ENCODE data around the gene NKD1.

NKD1 gene

GRCh38 chr16:50601341-50601740 lies 53.1 kb downstream of the NKD1 start:
- no peak for DNase-seq

- DNase-seq = no peak
These were observed 53.9 kb downstream of the NKD1 start for GRCh38 chr16:50602126-50602525.

GRCh38 chr16:50602531-50603205 lies 54.5 kb downstream of the NKD1 start:
- no peak for DNase-seq

- DNase-seq = no peak
These were observed 55.2 kb downstream of the NKD1 start for GRCh38 chr16:50603206-50604064.

GRCh38 chr16:50604065-50604418 lies 55.8 kb downstream of the NKD1 start:
- DNase-seq = no peak

GRCh38 chr16:50604610-50605009 lies 56.4 kb downstream of the NKD1 start:
- no peak for DNase-seq

GRCh38 chr16:50605733-50606430 lies 57.7 kb downstream of the NKD1 start:
- DNase-seq = no peak

GRCh38 chr16:50606431-50607050 lies 58.3 kb downstream of the NKD1 start:
- no peak for DNase-seq

- DNase-seq = no peak
These were observed 58.8 kb downstream of the NKD1 start for GRCh38 chr16:50607051-50607431.

- DNase-seq = no peak
These were observed 59.3 kb downstream of the NKD1 start for GRCh38 chr16:50607447-50607846.

- DNase-seq = no peak
These were observed 59.9 kb downstream of the NKD1 start for GRCh38 chr16:50607970-50608557.

- DNase-seq = no peak
These were observed 60.9 kb downstream of the NKD1 start for GRCh38 chr16:50609049-50609448.

GRCh38 chr16:50609471-50609870 lies 61.3 kb downstream of the NKD1 start:
- DNase-seq = no peak

- no peak for DNase-seq
These were observed 62.4 kb downstream of the NKD1 start for GRCh38 chr16:50610331-50611262.

GRCh38 chr16:50611332-50611934 lies 63.2 kb downstream of the NKD1 start:
- no peak for DNase-seq

GRCh38 chr16:50611995-50612848 lies 64.0 kb downstream of the NKD1 start:
- DNase-seq = no peak

- no peak for DNase-seq
These were observed 64.6 kb downstream of the NKD1 start for GRCh38 chr16:50612849-50613198.

- no peak for DNase-seq
These were observed 65.2 kb downstream of the NKD1 start for GRCh38 chr16:50613281-50613963.

GRCh38 chr16:50613964-50614474 lies 65.8 kb downstream of the NKD1 start:
- DNase-seq = no peak

Data from activated CD4-positive, alpha-beta T cell treated with anti-CD3 and anti-CD28 coated beads for 48 hours (primary cell).